Uterus (tissue), 4 donors: ENCODE data around the gene EIF4E1B. TPM values are rescaled to one million over a fixed set of nuclear protein-coding genes. Genes with fewer than 3 reads are reported as not detected.

Experiments
- DNase-seq, 2 donors: peaks; one replicate each; pipeline ENCODE4 v3.0.0-alpha.2; 2019 to 2020
- H3K27ac ChIP-seq, 2 donors: fragments of 200-600 bp; sonication (generic); 1 replicate in 1 of 2; 2 replicates in 1 of 2; pipeline ENCODE4 v1.5.1; 2016 to 2018
- H3K27me3 ChIP-seq, 2 donors: fragments of 200-600 bp; sonication (generic); one replicate each; pipeline ENCODE4 v1.5.1; 2018 to 2019; ENCODE audit warnings: control low read depth in 1 of 2
- H3K36me3 ChIP-seq, 2 donors: fragments of 200-600 bp; sonication (generic); one replicate each; pipeline ENCODE4 v1.5.1; 2019; ENCODE audit warnings: control low read depth in 1 of 2
- H3K4me1 ChIP-seq, 2 donors: fragments of 200-600 bp; sonication (generic); one replicate each; pipeline ENCODE4 v1.5.1; 2018 to 2019; ENCODE audit warnings: control low read depth in 1 of 2
- H3K4me3 ChIP-seq, 2 donors: fragments of 200-600 bp; sonication (generic); 1 replicate in 1 of 2; 2 replicates in 1 of 2; pipeline ENCODE4 v1.5.1; 2018 to 2019; ENCODE audit warnings: mild to moderate bottlenecking in 1 of 2
- H3K9me3 ChIP-seq, 2 donors: fragments of 200-600 bp; sonication (generic); one replicate each; pipeline ENCODE4 v1.5.1; 2019; ENCODE audit warnings: control low read depth in 1 of 2
- POLR2A ChIP-seq, 2 donors: fragments of 450-650 bp; IDR thresholded peaks; one replicate each; pipeline ENCODE4 v1.6.1; 2016; ENCODE audit warnings: antibody characterized with exemption in 2 of 2, mild to moderate bottlenecking in 1 of 2, moderate library complexity in 1 of 2
- intact Hi-C: fragments of 100-400 bp; cut with DNase I; formaldehyde crosslinking; loops from one replicate; pipeline ENCODE4 v1.15.1; 2023; ENCODE audit warnings: low total_unique reads
- total RNA-seq, 4 donors: library from RNA; depleted of rRNA in 3 of 4; stranded (reverse); fragments of >200 nt in 3 of 4; gene quantifications; one replicate each; pipeline versions ENCODE4 v1.1.0 to v1.2.4, GENCODE V29; 2014 to 2023
- TF ChIP-seq, protein P1 (sequence below), 4 experiments: fragments of 200-600 bp in 2 of 4; fragments of 450-650 bp in 2 of 4; sonication (generic) in 2 of 4; IDR thresholded peaks; one replicate each; pipeline ENCODE4 v1.5.1; 2016 to 2019; ENCODE audit warnings: antibody characterized with exemption in 4 of 4, mild to moderate bottlenecking in 2 of 4, moderate library complexity in 1 of 4
- donor health status: DM: yes; HTN: yes; CAD: no.

EIF4E1B gene
- total RNA-seq, 4 donors from 2014 or later, result not detected

DNA sequence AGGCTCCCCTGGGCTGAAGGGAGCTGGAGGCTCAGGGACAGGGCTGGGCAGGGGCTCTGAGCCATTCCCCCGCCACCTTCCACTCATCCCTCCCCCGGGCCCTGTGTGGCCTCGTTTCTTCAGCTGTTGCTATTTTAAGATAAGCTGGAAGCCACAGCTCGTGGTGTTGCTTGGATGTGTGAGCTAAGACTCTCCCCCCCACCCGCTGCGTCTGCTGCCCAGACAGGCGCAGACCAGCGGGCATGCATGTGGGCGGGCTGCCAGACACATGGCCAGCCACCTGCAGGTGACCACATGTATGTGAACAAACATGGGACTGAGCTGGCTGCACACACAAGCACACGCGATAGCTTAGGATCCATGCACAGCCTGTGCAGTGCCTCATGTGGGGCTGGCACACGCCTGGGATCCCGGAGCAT is 8.8 kb upstream of the EIF4E1B start:
- peaks cover 0 to 13% of the 10 kb centered on the region in 2 donors for H3K4me1 ChIP-seq
- no peaks in the 10 kb centered on the region for H3K9me3 ChIP-seq
- H3K36me3 ChIP-seq, result no peaks in the 10 kb centered on the region
- no peak for DNase-seq
- H3K27ac ChIP-seq, result no peak overlapping the region
- intact Hi-C loops, result no loop called here
- TF ChIP-seq, protein P1, sequence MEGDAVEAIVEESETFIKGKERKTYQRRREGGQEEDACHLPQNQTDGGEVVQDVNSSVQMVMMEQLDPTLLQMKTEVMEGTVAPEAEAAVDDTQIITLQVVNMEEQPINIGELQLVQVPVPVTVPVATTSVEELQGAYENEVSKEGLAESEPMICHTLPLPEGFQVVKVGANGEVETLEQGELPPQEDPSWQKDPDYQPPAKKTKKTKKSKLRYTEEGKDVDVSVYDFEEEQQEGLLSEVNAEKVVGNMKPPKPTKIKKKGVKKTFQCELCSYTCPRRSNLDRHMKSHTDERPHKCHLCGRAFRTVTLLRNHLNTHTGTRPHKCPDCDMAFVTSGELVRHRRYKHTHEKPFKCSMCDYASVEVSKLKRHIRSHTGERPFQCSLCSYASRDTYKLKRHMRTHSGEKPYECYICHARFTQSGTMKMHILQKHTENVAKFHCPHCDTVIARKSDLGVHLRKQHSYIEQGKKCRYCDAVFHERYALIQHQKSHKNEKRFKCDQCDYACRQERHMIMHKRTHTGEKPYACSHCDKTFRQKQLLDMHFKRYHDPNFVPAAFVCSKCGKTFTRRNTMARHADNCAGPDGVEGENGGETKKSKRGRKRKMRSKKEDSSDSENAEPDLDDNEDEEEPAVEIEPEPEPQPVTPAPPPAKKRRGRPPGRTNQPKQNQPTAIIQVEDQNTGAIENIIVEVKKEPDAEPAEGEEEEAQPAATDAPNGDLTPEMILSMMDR (IDR thresholded peaks at IDR 0.05), result no peak
- TF ChIP-seq POLR2A (IDR thresholded peaks at IDR 0.05), result no peak
- no peak overlapping the region for H3K4me3 ChIP-seq
- peaks cover 15 to 39% of the 10 kb centered on the region in 2 donors for H3K27me3 ChIP-seq

DNA sequence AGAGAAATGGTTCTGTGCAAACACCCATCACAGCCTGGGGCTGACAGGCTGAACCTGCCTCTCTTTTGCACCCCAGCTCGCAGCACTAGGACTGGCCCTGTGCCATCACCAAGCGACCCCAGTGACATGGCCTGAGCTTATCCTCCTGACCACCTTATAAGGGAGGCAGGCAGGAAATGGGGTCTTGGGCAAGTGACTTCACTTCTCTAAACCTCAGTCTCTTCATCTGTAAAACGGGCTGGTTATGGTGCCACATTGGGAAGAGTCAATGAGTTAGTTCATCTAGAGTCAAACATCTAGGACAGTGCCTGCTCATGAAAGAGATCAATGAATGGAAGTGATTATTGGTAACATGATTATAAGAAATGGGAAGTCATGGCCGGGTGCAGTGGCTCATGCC is 6.3 kb upstream of the EIF4E1B start:
- no peaks in the 10 kb centered on the region for H3K36me3 ChIP-seq
- H3K27ac ChIP-seq, result no peak overlapping the region
- TF ChIP-seq, protein P1 (IDR thresholded peaks at IDR 0.05), result no peak
- no peak for TF ChIP-seq POLR2A (IDR thresholded peaks at IDR 0.05)
- DNase-seq, result no peak
- H3K4me1 ChIP-seq, result peaks cover 0 to 13% of the 10 kb centered on the region in 2 donors
- H3K9me3 ChIP-seq, result no peaks in the 10 kb centered on the region
- H3K27me3 ChIP-seq, result peaks cover 22 to 51% of the 10 kb centered on the region in 2 donors
- H3K4me3 ChIP-seq, result no peak overlapping the region
- intact Hi-C loops, result no loop called here

DNA sequence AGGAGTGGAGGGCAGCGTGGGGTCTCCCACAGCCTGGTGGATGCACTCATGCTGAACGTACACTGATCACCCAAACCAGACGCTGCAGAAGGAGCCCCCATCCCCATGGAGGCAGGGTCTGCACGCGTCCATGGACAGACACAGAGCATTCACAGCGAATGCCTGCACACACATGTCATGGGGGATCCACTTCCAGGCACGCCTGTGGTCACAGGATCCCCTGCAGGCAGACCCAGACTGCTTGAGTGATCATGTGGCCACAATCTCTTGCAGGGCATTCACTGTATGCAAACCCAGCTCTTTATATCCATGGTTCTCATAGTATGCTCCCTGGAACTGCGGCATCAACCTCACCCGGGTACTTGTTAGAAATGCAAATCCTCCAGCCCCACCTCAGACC is 5.5 kb upstream of the EIF4E1B start:
- no peak overlapping the region for H3K27ac ChIP-seq
- no peaks in the 10 kb centered on the region for H3K9me3 ChIP-seq
- no peak for TF ChIP-seq POLR2A (IDR thresholded peaks at IDR 0.05)
- TF ChIP-seq, protein P1 (IDR thresholded peaks at IDR 0.05), result no peak
- peaks cover 0 to 12% of the 10 kb centered on the region in 2 donors for H3K4me1 ChIP-seq
- no peak for DNase-seq
- intact Hi-C loops, result no loop called here
- H3K36me3 ChIP-seq, result no peaks in the 10 kb centered on the region
- H3K27me3 ChIP-seq, result peaks cover 22 to 50% of the 10 kb centered on the region in 2 donors
- H3K4me3 ChIP-seq, result no peak overlapping the region

DNA sequence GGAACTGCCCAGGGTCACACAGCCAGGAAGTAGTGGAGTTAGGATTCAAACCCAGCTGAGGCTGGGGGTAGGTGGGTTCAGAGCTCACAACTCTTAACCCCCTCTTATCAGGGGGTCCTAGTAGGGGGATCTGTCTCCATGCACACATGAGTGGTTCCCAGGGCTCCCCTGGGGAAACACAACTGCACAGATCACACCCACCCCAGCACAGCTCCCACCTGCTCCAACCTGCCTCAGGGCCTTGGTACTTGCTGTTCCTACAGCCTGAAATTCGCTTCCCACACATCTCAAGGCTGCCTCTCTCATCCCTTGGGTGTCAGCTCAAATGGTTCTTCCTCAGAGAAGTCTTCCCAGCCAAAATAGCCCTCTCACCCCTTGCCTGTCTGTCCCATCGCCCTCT is 5.0 kb upstream of the EIF4E1B start:
- peaks cover 0 to 10% of the 10 kb centered on the region in 2 donors for H3K4me1 ChIP-seq
- H3K4me3 ChIP-seq, result no peak overlapping the region
- peaks cover 22 to 45% of the 10 kb centered on the region in 2 donors for H3K27me3 ChIP-seq
- no peaks in the 10 kb centered on the region for H3K36me3 ChIP-seq
- H3K9me3 ChIP-seq, result no peaks in the 10 kb centered on the region
- DNase-seq, result no peak
- intact Hi-C loops, result no loop called here
- no peak overlapping the region for H3K27ac ChIP-seq
- TF ChIP-seq POLR2A (IDR thresholded peaks at IDR 0.05), result no peak
- TF ChIP-seq, protein P1 (IDR thresholded peaks at IDR 0.05), result no peak

DNA sequence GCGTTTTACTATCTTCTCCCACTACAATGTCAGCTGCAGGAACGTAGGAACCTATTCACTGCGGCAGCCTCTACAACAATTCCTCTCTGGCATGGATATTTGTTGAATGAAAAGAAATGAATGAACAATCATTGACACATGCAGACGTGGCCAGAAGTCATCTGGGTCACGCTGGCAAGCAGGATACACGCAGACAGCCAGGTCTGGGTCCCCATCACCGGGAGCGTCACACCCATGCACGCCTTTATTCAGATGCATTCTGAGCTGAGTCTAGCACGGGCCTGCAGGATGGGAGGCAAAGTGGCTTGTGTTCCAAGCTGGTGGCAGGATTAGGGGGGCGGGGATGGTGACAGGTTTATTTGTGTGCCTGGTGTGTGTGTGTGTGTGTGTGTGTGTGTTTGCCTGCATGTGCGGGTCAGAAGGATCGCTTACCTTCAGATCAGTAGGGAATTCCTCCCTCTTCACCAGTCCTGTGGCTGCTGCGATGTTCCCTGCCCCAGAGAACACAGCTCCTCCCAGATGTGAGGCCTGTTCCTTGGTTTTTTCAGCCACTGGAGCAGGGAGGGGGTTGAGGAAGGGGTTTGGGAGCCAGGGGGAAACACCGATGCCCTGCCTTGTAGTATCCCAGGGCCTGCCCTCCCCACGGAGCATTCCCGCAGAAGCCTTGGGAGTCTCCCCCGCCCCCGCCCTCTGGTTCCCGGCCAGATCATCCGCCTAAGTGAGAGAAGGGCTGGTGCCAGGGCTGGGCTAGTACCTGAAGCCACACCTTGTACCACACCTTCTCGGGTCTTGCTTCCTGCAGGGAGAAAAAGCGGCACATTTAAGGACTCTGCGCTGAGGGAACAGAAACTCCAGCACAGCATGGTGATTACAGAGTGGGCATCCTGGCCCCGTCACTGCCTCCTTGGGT is 4.3 kb upstream of the EIF4E1B start:
- H3K27ac ChIP-seq, result no peak overlapping the region
- no peak for DNase-seq
- H3K4me3 ChIP-seq, result no peak overlapping the region
- peaks cover 0 to 10% of the 10 kb centered on the region in 2 donors for H3K4me1 ChIP-seq
- H3K9me3 ChIP-seq, result no peaks in the 10 kb centered on the region
- no peaks in the 10 kb centered on the region for H3K36me3 ChIP-seq
- peaks cover 16 to 38% of the 10 kb centered on the region in 2 donors for H3K27me3 ChIP-seq
- intact Hi-C loops, result no loop called here
- TF ChIP-seq POLR2A (IDR thresholded peaks at IDR 0.05), result no peak
- TF ChIP-seq, protein P1 (IDR thresholded peaks at IDR 0.05), result no peak
